Body of pancreas (tissue), 4 donors: ENCODE measurements around the gene TSPAN18.

Source experiments
- CTCF ChIP-seq, 7 experiments: fragments of 450-650 bp in 4 of 7; fragments of 200-600 bp in 3 of 7; sonication (generic) in 3 of 7; IDR thresholded peaks; one replicate each; pipeline ENCODE4 v1.5.1; 2016 to 2019; ENCODE audit warnings: antibody characterized with exemption in 7 of 7
- POLR2A ChIP-seq, 3 donors: fragments of 450-650 bp; IDR thresholded peaks; one replicate each; pipeline ENCODE4 v1.6.1; 2016; ENCODE audit warnings: antibody characterized with exemption in 3 of 3, mild to moderate bottlenecking in 2 of 3

GRCh38 chr11:44837661-44838060 lies 110.9 kb downstream of the TSPAN18 start:
- TF ChIP-seq CTCF (IDR thresholded peaks at IDR 0.05) (no peak), POLR2A (IDR thresholded peaks at IDR 0.05) (no peak)
